HEK293 (cell line): ENCODE data around the gene PACSIN2.
A peak's percentile ranks its signal among the peaks of the same experiment; 100 is the strongest.

ENCODE experiments used
- FEZF1 ChIP-seq: fragments of 450-650 bp; formaldehyde crosslinking; IDR thresholded peaks from 2 replicates; pipeline ENCODE4 v1.5.1; 2016; ENCODE audit warnings: missing biosample characterization, missing genetic modification characterization
- GLI4 ChIP-seq: fragments of 450-650 bp; formaldehyde crosslinking; IDR thresholded peaks from 2 replicates; pipeline ENCODE4 v1.5.1; 2016; ENCODE audit warnings: missing biosample characterization, missing genetic modification characterization
- HIC1 ChIP-seq: fragments of 450-650 bp; formaldehyde crosslinking; IDR thresholded peaks from 2 replicates; pipeline ENCODE4 v1.5.1; 2016; ENCODE audit warnings: missing biosample characterization, missing genetic modification characterization
- HOXD13 ChIP-seq: sonication (generic); formaldehyde crosslinking; IDR thresholded peaks from 2 replicates; pipeline ENCODE4 v1.8.0; 2022; ENCODE audit warnings: missing genetic modification reagents, borderline replicate concordance
- OVOL3 ChIP-seq: fragments of 450-650 bp; formaldehyde crosslinking; IDR thresholded peaks from 2 replicates; pipeline ENCODE4 v1.5.1; 2016; ENCODE audit warnings: missing biosample characterization, missing genetic modification characterization
- ZBTB20 ChIP-seq: fragments of 450-650 bp; formaldehyde crosslinking; IDR thresholded peaks from 2 replicates; pipeline ENCODE4 v1.5.1; 2016; ENCODE audit warnings: missing biosample characterization, missing genetic modification characterization
- ZBTB21 ChIP-seq: fragments of 450-650 bp; formaldehyde crosslinking; IDR thresholded peaks from 2 replicates; pipeline ENCODE4 v1.5.1; 2017; ENCODE audit warnings: missing biosample characterization, missing genetic modification characterization
- ZBTB26 ChIP-seq: fragments of 450-650 bp; formaldehyde crosslinking; optimal IDR thresholded peaks from 2 replicates; pipeline ENCODE3; 2016; ENCODE audit warnings: missing biosample characterization, mild to moderate bottlenecking, missing genetic modification characterization
- ZBTB49 ChIP-seq: fragments of 450-650 bp; formaldehyde crosslinking; IDR thresholded peaks from 2 replicates; pipeline ENCODE4 v1.5.1; 2016; ENCODE audit warnings: missing biosample characterization, missing genetic modification characterization, low read depth
- ZNF148 ChIP-seq: fragments of 450-650 bp; formaldehyde crosslinking; IDR thresholded peaks from 2 replicates; pipeline ENCODE4 v1.5.0; 2017; ENCODE audit warnings: missing biosample characterization, missing genetic modification characterization, borderline replicate concordance
- ZNF169 ChIP-seq: fragments of 450-650 bp; formaldehyde crosslinking; IDR thresholded peaks from 2 replicates; pipeline ENCODE4 v1.5.1; 2016; ENCODE audit warnings: missing biosample characterization, missing genetic modification characterization
- ZNF202 ChIP-seq: fragments of 450-650 bp; formaldehyde crosslinking; IDR thresholded peaks from 2 replicates; pipeline ENCODE4 v1.5.1; 2016; ENCODE audit warnings: missing biosample characterization, missing genetic modification characterization, borderline replicate concordance
- ZNF280D ChIP-seq: fragments of 450-650 bp; formaldehyde crosslinking; IDR thresholded peaks from 2 replicates; pipeline ENCODE4 v1.5.1; 2016; ENCODE audit warnings: missing biosample characterization, missing genetic modification characterization
- ZNF404 ChIP-seq: fragments of 450-650 bp; formaldehyde crosslinking; IDR thresholded peaks from 2 replicates; pipeline ENCODE4 v1.5.1; 2017; ENCODE audit warnings: missing biosample characterization, missing genetic modification characterization
- ZNF555 ChIP-seq: fragments of 450-650 bp; formaldehyde crosslinking; conservative IDR thresholded peaks from 2 replicates; pipeline ENCODE4 v1.5.1; 2017; ENCODE audit warnings: missing biosample characterization, mild to moderate bottlenecking, missing genetic modification characterization, inconsistent platforms
- ZNF558 ChIP-seq: fragments of 450-650 bp; formaldehyde crosslinking; IDR thresholded peaks from 2 replicates; pipeline ENCODE4 v1.5.1; 2016; ENCODE audit warnings: missing biosample characterization, missing genetic modification characterization
- ZNF623 ChIP-seq: fragments of 450-650 bp; formaldehyde crosslinking; IDR thresholded peaks from 2 replicates; pipeline ENCODE4 v1.5.1; 2016; ENCODE audit warnings: missing biosample characterization, missing genetic modification characterization
- ZNF707 ChIP-seq: fragments of 450-650 bp; formaldehyde crosslinking; IDR thresholded peaks from 2 replicates; pipeline ENCODE4 v1.5.1; 2016; ENCODE audit warnings: missing biosample characterization, missing genetic modification characterization

PACSIN2 gene

GRCh38 chr22:42844756-42845155, 170.2 kb downstream of the PACSIN2 start (continued):
- no peak for TF ChIP-seq ZNF148 (tag by site-specific recombination)
- TF ChIP-seq ZBTB26 = no peak
- no peak for TF ChIP-seq GLI4 (tag by site-specific recombination)
- TF ChIP-seq ZBTB49 (tag by site-specific recombination) = no peak
- TF ChIP-seq ZNF707 = no peak
- TF ChIP-seq ZBTB21 = no peak
- TF ChIP-seq OVOL3 (tag by site-specific recombination) = no peak
- 0 out of 2 replicates have a peak, but pooled peaks have one; percentile 16 for TF ChIP-seq HIC1 (tag by site-specific recombination)
- no peak for TF ChIP-seq ZNF202 (tag by site-specific recombination)
- no peak for TF ChIP-seq ZNF404 (tag by site-specific recombination)
- TF ChIP-seq ZBTB20 (tag by site-specific recombination) = no peak
- peak; percentile 58; the same call in 1 of the 2 replicates for TF ChIP-seq HOXD13
- TF ChIP-seq ZNF169 (tag by site-specific recombination) = no peak
- no peak for TF ChIP-seq ZNF623 (tag by site-specific recombination)
- no peak for TF ChIP-seq ZNF280D (tag by site-specific recombination)
- no peak for TF ChIP-seq ZNF555 (tag by site-specific recombination)
- no peak for TF ChIP-seq ZNF558
- no peak for TF ChIP-seq FEZF1 (tag by site-specific recombination)
